GM12864 (cell line): ENCODE measurements around the gene IFI16.

Experiments used
- DNase-seq: peaks from one replicate; pipeline ENCODE4 v3.0.0-alpha.2; 2011; ENCODE audit warnings: low read depth
- H3K4me3 ChIP-seq: 2 replicates; pipeline ENCODE4 v1.5.1; 2011; ENCODE audit warnings: mild to moderate bottlenecking, low read depth, low read length, control low read depth
- TF ChIP-seq, protein P1 (sequence below): IDR thresholded peaks from 2 replicates; pipeline ENCODE4 v1.5.1; 2011; ENCODE audit warnings: low read depth, mild to moderate bottlenecking, moderate library complexity, low read length, control low read depth, inconsistent platforms; ENCODE audit errors: missing control alignments

The IFI16 gene

GRCh38 chr1:159083013-159083412 lies 73.3 kb downstream of the IFI16 start:
- TF ChIP-seq, protein P1, sequence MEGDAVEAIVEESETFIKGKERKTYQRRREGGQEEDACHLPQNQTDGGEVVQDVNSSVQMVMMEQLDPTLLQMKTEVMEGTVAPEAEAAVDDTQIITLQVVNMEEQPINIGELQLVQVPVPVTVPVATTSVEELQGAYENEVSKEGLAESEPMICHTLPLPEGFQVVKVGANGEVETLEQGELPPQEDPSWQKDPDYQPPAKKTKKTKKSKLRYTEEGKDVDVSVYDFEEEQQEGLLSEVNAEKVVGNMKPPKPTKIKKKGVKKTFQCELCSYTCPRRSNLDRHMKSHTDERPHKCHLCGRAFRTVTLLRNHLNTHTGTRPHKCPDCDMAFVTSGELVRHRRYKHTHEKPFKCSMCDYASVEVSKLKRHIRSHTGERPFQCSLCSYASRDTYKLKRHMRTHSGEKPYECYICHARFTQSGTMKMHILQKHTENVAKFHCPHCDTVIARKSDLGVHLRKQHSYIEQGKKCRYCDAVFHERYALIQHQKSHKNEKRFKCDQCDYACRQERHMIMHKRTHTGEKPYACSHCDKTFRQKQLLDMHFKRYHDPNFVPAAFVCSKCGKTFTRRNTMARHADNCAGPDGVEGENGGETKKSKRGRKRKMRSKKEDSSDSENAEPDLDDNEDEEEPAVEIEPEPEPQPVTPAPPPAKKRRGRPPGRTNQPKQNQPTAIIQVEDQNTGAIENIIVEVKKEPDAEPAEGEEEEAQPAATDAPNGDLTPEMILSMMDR, result no peak
- no peak for DNase-seq
- no peak overlapping the region for H3K4me3 ChIP-seq

DNA sequence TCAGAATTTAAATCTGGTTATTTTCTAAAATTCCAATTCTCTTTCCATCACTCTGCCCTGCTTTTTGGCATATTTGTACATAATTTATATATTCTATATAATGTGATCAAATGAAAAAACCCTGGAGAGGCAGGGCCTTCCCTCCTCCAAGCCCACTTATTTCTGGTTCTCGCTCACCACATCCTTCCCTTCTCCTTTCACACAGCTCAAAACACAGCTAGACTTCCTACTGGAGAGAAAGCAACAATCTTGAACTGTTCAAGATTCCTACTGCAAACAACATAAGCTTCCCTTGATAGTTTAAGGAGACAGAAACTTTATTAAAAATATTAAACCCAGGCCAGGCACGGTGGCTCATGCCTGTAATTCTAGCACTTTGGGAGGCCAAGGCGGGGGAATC lies 74.4 kb downstream of the IFI16 start:
- TF ChIP-seq, protein P1, result no peak

DNA sequence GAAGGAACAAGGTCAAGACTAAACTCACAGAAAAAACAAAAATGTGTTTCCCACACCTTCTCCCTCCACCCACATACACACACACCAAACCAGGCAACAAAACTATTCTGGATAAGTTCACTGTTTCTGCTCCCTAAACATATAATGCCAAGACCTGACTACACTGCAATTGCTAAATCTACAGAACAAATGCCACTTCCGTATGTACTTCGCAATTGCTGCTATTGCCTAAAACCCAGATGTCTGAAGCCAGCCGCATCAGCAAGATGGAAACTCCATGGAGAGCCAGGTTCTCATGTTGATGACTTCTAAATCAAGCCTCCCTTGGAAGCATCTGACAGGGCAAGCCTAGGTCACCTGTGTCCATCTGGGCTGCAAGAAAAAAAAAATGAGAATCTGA lies 75.2 kb downstream of the IFI16 start:
- no peak overlapping the region for H3K4me3 ChIP-seq
- no peak for DNase-seq
- TF ChIP-seq, protein P1, result no peak

More for the DNA sequence above, 74.4 kb downstream of the IFI16 start:
- no peak overlapping the region for H3K4me3 ChIP-seq
- no peak for DNase-seq

GRCh38 chr1:159088050-159088449 lies 78.3 kb downstream of the IFI16 start:
- TF ChIP-seq, protein P1, result no peak
- no peak for DNase-seq
- H3K4me3 ChIP-seq, result no peak overlapping the region

DNA sequence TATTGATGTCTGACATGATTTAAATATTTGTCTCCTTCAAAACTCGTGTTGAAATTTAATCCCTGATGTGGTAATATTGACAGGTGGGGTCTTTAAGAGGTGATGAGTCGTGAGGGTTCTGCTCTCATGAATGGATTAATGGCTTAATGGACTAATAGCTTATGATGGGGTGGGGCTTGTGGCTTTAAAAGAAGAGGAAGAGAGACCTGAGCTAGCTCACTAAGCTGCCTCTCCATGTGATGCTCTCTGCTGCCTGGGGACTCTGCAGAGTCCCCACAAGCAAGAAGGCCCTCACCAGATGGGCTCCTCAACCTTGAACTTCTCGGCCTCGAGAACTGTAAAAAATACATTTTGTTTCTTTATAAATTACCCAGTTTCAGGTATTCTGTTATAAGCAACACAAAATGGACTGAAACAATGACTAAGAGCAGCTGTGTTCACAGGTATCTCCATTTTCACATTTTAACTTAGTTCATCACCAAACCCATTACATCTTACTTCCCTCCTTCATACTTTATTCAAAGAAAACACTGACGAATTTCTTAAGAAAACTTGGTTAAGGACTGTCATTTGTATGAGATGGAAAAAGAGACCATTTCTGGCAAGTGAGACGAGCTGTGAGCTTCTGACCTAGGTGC lies 79.0 kb downstream of the IFI16 start:
- no peak overlapping the region for H3K4me3 ChIP-seq
- no peak for DNase-seq
- TF ChIP-seq, protein P1, result no peak

GRCh38 chr1:159089184-159089791 lies 79.6 kb downstream of the IFI16 start:
- TF ChIP-seq, protein P1, result peak; percentile 84
- no peak for DNase-seq
- H3K4me3 ChIP-seq, result no peak overlapping the region
